Daoy (cell line): Measurements from ENCODE around the gene UBL7. TPM values are rescaled to one million over a fixed set of nuclear protein-coding genes. Genes with fewer than 3 reads are reported as not detected.
"Not testable (repeated sequence)": the region's sequence is repeated elsewhere in the genome, so short reads cannot be mapped to it uniquely, and the experiment has no call there.

ENCODE experiments used
- DNase-seq: peaks from one replicate; pipeline ENCODE4 v3.0.0-alpha.2; 2015; ENCODE audit warnings: low read depth
- total RNA-seq: library from RNA; depleted of rRNA; stranded (reverse); fragments of >200 nt; shearing (Covaris generic); gene quantifications from 2 replicates; pipeline ENCODE4 v1.2.3, GENCODE V29; 2014

The UBL7 gene
- total RNA-seq, 1 experiment from 2014 or later = 115 TPM

DNA sequence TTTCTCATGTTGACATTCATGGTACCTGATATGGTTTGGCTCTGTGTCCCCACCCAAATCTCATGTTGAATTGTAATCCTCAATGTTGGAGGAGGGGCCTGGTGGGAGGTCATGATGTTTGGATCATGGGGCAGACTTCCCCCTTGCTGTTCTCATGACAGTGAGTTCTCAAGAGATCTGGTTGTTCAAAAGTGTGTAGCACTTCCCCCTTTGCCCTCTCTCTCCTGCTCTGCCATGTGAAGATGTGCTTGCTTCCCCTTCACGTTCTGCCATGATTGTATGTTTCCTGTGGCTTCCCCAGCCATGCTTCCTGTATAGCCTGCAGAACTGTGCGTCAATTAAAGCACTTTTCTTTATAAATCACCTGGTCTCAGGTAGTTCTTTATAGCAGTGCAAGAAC lies 3.3 kb upstream of the UBL7 start:
- no peak for DNase-seq

GRCh38 chr15:74463634-74464033 lies 2.7 kb upstream of the UBL7 start:
- no peak for DNase-seq

DNA sequence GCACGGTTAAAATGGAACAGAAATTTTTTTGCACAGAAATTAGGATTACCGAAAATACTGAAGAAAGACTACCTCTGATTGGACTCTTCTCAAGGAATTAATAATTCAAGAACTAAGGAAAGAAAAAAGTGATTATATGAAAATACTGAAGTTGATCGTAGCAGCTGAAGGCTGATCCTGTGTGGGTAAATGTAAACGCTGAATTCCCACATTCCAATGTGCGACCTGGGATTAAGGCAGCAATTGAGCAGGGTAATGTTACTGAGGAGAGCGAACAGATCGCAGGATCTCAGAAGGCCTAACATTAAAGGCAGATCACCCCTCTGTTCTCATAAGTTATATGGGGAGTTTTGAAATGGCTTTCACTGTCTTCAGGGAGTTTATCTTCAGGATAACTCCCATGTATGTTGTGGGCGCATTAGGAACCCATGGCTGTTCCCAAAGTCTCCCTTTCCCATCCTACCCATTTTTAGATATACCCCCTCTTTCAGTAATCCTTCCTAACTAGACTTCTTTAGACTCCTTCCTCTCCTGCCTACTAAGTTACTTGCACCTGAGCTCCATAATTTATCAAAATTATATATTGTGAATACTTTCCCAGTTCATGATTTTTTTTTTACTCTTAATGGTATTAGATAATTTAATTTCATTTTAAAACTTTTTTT lies 1.0 kb upstream of the UBL7 start:
- DNase-seq = peak; percentile 23

- DNase-seq = no peak
Observed at GRCh38 chr15:74460298-74460697, 662 bp downstream of the UBL7 start.

DNA sequence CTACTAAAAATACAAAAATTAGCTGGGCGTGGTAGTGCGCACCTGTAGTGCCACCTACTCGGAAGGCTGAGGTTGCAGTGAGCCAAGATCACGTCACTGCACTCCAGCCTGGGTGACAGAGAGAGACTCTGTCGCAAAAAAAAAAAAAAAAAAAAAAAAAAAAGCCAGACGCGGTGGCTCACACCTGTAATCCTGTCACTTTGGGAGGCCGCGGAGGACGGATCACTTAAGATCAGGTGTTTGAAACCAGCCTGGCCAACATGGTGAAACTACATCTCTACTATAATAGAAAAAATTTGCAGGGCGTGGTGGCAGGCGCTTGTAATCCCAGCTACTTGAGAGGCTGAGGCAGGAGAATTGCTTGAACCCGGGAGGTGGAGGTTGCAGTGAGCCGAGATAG lies 1.2 kb downstream of the UBL7 start:
- DNase-seq = not testable (repeated sequence)

DNA sequence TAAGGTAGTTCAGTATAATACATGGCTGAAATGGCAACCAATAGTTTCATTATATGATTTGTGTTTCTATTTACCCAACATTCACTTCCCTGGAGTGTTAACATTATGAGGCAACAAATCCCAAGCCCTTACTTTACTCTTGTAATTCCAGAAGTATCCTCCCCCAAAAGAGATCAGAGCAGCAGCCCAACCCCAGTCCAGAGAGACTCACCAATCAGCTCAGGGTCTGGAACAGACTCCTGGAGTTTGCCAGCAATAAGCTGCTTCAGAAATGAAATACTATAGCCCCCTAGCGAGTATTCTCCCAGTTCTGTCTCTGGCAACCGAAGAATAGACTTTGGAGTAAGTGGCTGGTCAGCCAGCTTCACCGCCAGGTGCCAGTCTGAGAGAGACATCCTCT lies 2.5 kb downstream of the UBL7 start:
- DNase-seq = no peak

DNA sequence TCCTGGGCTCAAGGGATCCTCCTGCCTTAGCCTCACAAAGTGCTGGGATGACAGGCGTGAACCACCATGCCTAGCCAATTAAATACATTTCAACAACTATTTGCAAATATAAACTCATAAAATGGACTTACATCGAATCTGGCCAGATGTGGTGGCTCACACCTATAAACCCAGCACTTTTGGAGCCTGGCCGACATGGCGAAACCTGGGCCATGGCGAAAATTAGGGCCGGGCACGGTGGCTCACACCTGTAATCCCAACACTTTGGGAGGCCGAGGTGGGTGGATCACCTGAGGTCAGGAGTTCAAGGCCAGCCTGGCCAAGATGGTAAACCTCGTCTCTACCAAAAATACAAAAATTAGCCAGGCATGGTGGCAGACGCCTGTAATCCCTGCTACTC lies 3.9 kb downstream of the UBL7 start:
- DNase-seq = not testable (repeated sequence)

- no peak for DNase-seq
Observed at GRCh38 chr15:74454764-74455500, 6.0 kb downstream of the UBL7 start.

- peak; percentile 49 for DNase-seq
Observed at GRCh38 chr15:74453925-74454763, 6.8 kb downstream of the UBL7 start.

- no peak for DNase-seq
Observed at GRCh38 chr15:74451861-74452835, 8.8 kb downstream of the UBL7 start.

- DNase-seq = no peak
Observed at GRCh38 chr15:74451322-74451721, 9.6 kb downstream of the UBL7 start.

DNA sequence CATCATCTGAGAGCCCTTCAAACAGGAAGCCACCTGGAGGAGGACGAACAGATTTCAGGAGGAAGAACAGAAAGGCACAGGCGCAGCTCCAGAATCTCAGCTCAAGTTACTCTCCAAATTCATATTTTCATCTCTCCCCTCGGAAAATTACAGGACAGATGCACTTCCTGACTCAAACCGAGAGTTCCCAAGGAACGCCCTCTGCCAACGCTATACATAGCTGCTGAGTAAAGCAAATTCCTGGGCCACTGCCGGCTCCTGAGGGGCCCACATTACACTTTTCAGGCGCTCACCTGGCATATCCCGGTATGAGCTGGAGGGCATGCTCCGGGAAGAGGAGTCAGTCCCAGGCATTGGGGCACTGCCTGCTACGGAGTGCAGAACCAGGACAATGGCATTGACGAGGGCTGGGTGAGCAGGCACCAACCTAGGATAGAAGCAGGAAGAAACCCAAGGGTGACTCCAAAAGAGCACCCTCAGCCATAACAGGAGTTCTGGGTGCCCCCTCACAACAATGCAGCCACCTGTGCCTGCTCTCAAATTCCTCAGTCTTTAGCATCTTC lies 11.2 kb downstream of the UBL7 start:
- DNase-seq = no peak

DNA sequence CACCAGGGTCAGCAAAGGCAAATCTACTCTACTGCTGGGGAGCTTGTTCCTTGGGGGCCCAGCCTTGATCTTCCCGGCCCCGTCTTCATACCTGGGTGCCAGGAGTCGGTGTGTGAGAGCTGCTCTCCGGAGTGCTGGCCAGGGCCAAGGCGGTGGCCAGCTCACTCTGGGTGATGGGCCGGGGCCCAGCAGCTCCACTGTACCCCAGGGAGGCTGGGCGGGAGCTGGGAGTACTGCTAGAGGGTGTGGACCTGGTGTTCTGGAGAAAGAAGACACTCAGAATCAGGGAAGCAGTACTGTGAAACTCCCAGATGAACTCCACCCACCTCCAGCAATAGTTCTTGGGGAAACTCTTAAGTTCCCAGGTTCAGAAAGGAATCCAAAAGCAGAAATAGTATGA lies 11.9 kb downstream of the UBL7 start:
- no peak for DNase-seq

GRCh38 chr15:74445816-74446763 lies 14.9 kb downstream of the UBL7 start:
- no peak for DNase-seq

GRCh38 chr15:74444106-74445062 lies 16.6 kb downstream of the UBL7 start:
- no peak for DNase-seq

GRCh38 chr15:74443100-74443909 lies 17.7 kb downstream of the UBL7 start:
- no peak for DNase-seq

DNA sequence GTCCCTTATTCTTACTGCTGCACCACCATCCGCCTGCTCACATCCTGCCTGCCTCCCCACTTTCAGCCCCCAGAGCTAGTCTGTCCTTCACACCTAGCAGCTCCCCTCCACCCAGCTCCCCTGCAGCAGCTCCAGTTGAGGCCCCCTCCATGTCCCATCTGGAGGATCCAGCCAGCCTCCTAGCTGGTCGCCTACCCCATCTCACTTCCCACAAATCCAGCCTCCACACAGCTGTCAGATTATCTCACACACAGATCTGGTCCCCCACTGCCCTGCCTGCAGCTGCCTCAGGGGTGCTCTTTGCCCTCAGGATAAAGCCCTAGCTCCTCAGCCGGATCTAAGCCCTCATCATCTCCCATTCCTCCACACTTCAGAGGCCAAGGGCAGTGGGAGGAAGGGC lies 18.4 kb downstream of the UBL7 start:
- no peak for DNase-seq

DNA sequence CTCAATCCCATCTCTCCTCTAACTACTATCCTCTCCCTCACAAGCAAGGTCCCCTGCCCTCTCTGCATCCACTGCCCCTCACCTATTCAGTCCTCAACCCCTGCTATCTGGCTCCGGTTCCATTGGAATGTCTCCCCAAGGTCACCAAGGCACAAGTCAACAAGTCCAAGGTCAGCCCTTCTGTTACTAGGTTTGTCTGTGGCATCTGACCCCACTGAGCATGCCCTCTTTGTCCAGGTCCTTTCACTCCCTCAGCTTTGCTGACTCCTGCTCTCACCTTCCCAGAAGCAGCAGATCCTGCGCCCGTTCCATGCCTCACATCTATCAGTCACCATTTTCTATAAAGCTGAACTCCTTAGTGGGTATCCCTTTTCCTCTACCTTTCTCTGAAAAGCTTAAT lies 18.9 kb downstream of the UBL7 start:
- no peak for DNase-seq
